Kidney epithelial cell (primary cell): ENCODE results near the gene RPL41. TPM values are rescaled to one million over a fixed set of nuclear protein-coding genes. Genes with fewer than 3 reads are reported as not detected.

ENCODE experiments used
- DNase-seq: peaks from one replicate; pipeline ENCODE4 v3.0.0-alpha.2; 2010; ENCODE audit warnings: low read depth
- H3K27me3 ChIP-seq: 2 replicates; pipeline ENCODE4 v1.6.0; 2011; ENCODE audit warnings: low read length; ENCODE audit not compliant: control insufficient read depth, insufficient read depth
- H3K36me3 ChIP-seq: 2 replicates; pipeline ENCODE4 v1.5.1; 2011; ENCODE audit warnings: low read length; ENCODE audit not compliant: control insufficient read depth, insufficient read depth
- H3K4me3 ChIP-seq: 2 replicates; pipeline ENCODE4 v1.5.1; 2011; ENCODE audit warnings: low read depth, mild to moderate bottlenecking, control low read depth, low read length
- CTCF ChIP-seq: IDR thresholded peaks from 2 replicates; pipeline ENCODE4 v1.5.1; 2011; ENCODE audit warnings: mild to moderate bottlenecking, moderate library complexity, low read length, control low read depth, inconsistent platforms; ENCODE audit not compliant: insufficient read depth, poor library complexity, severe bottlenecking
- total RNA-seq: library from RNA; depleted of rRNA; stranded (reverse); fragments of >200 nt; gene quantifications from 2 replicates; pipeline ENCODE4 v1.2.3, GENCODE V29; 2015

RPL41 gene
- total RNA-seq, 1 donor from 2014 or later = 2,735 TPM

GRCh38 chr12:56084958-56085543 lies 31.4 kb upstream of the RPL41 start:
- peak; percentile 26 for TF ChIP-seq CTCF
- H3K36me3 ChIP-seq = no peaks in the 10 kb centered on the region
- DNase-seq = no peak

GRCh38 chr12:56086096-56086495 lies 30.3 kb upstream of the RPL41 start:
- TF ChIP-seq CTCF = no peak
- H3K36me3 ChIP-seq = no peaks in the 10 kb centered on the region
- no peaks in the 10 kb centered on the region for H3K27me3 ChIP-seq
- no peak for DNase-seq
- no peak overlapping the region for H3K4me3 ChIP-seq

More at GRCh38 chr12:56084958-56085543, 31.4 kb upstream of the RPL41 start:
- Histone ChIP-seq H3K4me3 (no peak overlapping the region), H3K27me3 (peaks cover 7% of the 10 kb centered on the region)

- Histone ChIP-seq H3K4me3 (no peak overlapping the region), H3K27me3 (no peaks in the 10 kb centered on the region), H3K36me3 (no peaks in the 10 kb centered on the region)
- TF ChIP-seq CTCF = no peak
- DNase-seq = no peak
Measured at GRCh38 chr12:56086608-56087007, 29.8 kb upstream of the RPL41 start.

GRCh38 chr12:56087220-56087619 lies 29.2 kb upstream of the RPL41 start:
- no peak for DNase-seq
- no peak for TF ChIP-seq CTCF
- no peaks in the 10 kb centered on the region for H3K27me3 ChIP-seq
- H3K36me3 ChIP-seq = no peaks in the 10 kb centered on the region
- H3K4me3 ChIP-seq = no peak overlapping the region

GRCh38 chr12:56097738-56098137 lies 18.7 kb upstream of the RPL41 start:
- TF ChIP-seq CTCF = no peak
- no peaks in the 10 kb centered on the region for H3K36me3 ChIP-seq
- H3K4me3 ChIP-seq = no peak overlapping the region
- H3K27me3 ChIP-seq = no peaks in the 10 kb centered on the region
- DNase-seq = no peak

- TF ChIP-seq CTCF = no peak
- DNase-seq = no peak
- Histone ChIP-seq H3K4me3 (no peak overlapping the region), H3K36me3 (no peaks in the 10 kb centered on the region), H3K27me3 (no peaks in the 10 kb centered on the region)
Measured at GRCh38 chr12:56098592-56098991, 17.8 kb upstream of the RPL41 start.
